Measurements from ENCODE around the gene DLGAP1. TPM values are rescaled to one million over a fixed set of nuclear protein-coding genes. Genes with fewer than 3 reads are reported as not detected.

The DLGAP1 gene
- total and polyA plus RNA-seq, 2 of the 13 experiments (the other 11 are each of a cell fraction or from before 2014, with no cell fraction given) = 0.01 TPM; not detected in 1

DNA sequence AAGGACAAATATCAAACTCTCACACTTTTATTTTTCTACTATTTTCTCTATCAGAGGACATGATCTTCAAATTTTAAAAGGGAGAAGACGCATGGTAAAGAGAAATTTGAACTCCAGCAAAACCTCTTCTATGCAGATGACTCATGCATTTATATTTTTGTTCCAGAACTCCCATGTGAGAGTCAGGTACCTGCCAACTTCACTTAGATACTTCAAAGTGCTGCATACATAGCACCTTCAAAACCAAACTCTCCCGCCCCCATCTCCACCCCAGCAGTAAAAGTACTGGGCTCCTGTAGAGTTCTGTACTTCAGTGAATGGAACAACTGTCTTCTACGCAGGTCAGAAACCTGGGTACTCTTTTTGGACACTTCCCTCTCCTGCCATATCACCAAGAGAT, 606.8 kb downstream of the DLGAP1 start:
- Histone ChIP-seq H3K27me3 (ENCODE audit: control insufficient read depth in 1 of 2, insufficient read depth in 2 of 2, low read length in 2 of 2) (0 out of 5 replicates have a peak, but pooled peaks cover 0 to 3% of the 10 kb centered on the region in 2 experiments), H3K9me3 (ENCODE audit: low read length) (no peaks in the 10 kb centered on the region), H4K20me1 (ENCODE audit: insufficient read depth, low read length) (no peaks in the 10 kb centered on the region), H3K9ac (ENCODE audit: insufficient read depth, low read depth, low read length) (no peak overlapping the region), H3K4me2 (ENCODE audit: low read depth, low read length) (no peak overlapping the region), H3K36me3 (replicated peaks in 1 of 2; ENCODE audit: control insufficient read depth in 1 of 2, insufficient read depth in 2 of 2, low read length in 2 of 2) (no peaks in the 10 kb centered on the region), H3K4me3 (replicated peaks in 1 of 3; ENCODE audit: insufficient read depth in 1 of 3, low read depth in 2 of 3, low read length in 3 of 3) (no peak overlapping the region), H3K4me1 (ENCODE audit: insufficient read depth, low read length) (no peaks in the 10 kb centered on the region), H2AFZ (ENCODE audit: low read length) (no peak overlapping the region), H3K79me2 (ENCODE audit: insufficient read depth, low read length) (no peaks in the 10 kb centered on the region), H3K27ac (ENCODE audit: extremely low read length, insufficient read depth, low read length) (no peak overlapping the region)
- WGBS (ENCODE audit: low lambda C conversion rate) = 21% methylated on average over 3 of the region's 3 CpGs
- intact Hi-C loops (cut with micrococcal nuclease; ENCODE audit: unreplicated experiment) = no loop called here
- TF ChIP-seq, protein P1, sequence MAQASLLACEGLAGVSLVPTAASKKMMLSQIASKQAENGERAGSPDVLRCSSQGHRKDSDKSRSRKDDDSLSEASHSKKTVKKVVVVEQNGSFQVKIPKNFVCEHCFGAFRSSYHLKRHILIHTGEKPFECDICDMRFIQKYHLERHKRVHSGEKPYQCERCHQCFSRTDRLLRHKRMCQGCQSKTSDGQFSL (CRISPR knock-in tag; IDR thresholded peaks at IDR 0.05) = no peak
- no peak for TF ChIP-seq ZNF562 (CRISPR knock-in tag; IDR thresholded peaks at IDR 0.05; ENCODE audit: borderline replicate concordance)
- TF ChIP-seq ZNF652 (CRISPR knock-in tag; IDR thresholded peaks at IDR 0.05; ENCODE audit: borderline replicate concordance, low read depth) = no peak
- no peak for TF ChIP-seq ZNF414 (CRISPR knock-in tag; IDR thresholded peaks at IDR 0.05)
- ATAC-seq (no peak), DNase-seq (ENCODE audit: low spot score) (no peak), FAIRE-seq (no peak)
- ChIA-PET POLR2A (no interaction called here), CTCF (ENCODE audit: low intra/inter-chr PET ratio, low total read pairs) (no interaction called here)
- BruUV-seq (replicated peaks) = no TSS peak
- in situ Hi-C loops (cut with HindIII; ENCODE audit: extremely low pct_ligation_motif_present, low pct_unique_long_range_greater_than_20kb) = no loop called here

GRCh38 chr18:3845161-3845560, 609.9 kb downstream of the DLGAP1 start:
- in situ Hi-C loops (cut with HindIII; ENCODE audit: extremely low pct_ligation_motif_present, low pct_unique_long_range_greater_than_20kb) = no loop called here
- H3K27ac ChIP-seq (ENCODE audit: extremely low read length, insufficient read depth, low read length) = no peak overlapping the region
- H3K27me3 ChIP-seq (ENCODE audit: control insufficient read depth in 1 of 2, insufficient read depth in 2 of 2, low read length in 2 of 2) = 0 out of 5 replicates have a peak, but pooled peaks cover 0 to 3% of the 10 kb centered on the region in 2 experiments
- H3K79me2 ChIP-seq (ENCODE audit: insufficient read depth, low read length) = no peaks in the 10 kb centered on the region
- intact Hi-C loops (cut with micrococcal nuclease; ENCODE audit: unreplicated experiment) = no loop called here
- no peak overlapping the region for H3K4me3 ChIP-seq (replicated peaks in 1 of 3; ENCODE audit: insufficient read depth in 1 of 3, low read depth in 2 of 3, low read length in 3 of 3)
- H3K9ac ChIP-seq (ENCODE audit: insufficient read depth, low read depth, low read length) = no peak overlapping the region
- no peaks in the 10 kb centered on the region for H3K4me1 ChIP-seq (ENCODE audit: insufficient read depth, low read length)
- H4K20me1 ChIP-seq (ENCODE audit: insufficient read depth, low read length) = no peaks in the 10 kb centered on the region
- no peak overlapping the region for H3K4me2 ChIP-seq (ENCODE audit: low read depth, low read length)
- no peaks in the 10 kb centered on the region for H3K9me3 ChIP-seq (ENCODE audit: low read length)
- FAIRE-seq = no peak
- no peaks in the 10 kb centered on the region for H3K36me3 ChIP-seq (replicated peaks in 1 of 2; ENCODE audit: control insufficient read depth in 1 of 2, insufficient read depth in 2 of 2, low read length in 2 of 2)
- ChIA-PET POLR2A (no interaction called here), CTCF (ENCODE audit: low intra/inter-chr PET ratio, low total read pairs) (no interaction called here)
- BruUV-seq (replicated peaks) = no TSS peak
- DNase-seq (ENCODE audit: low spot score) = no peak
- WGBS (ENCODE audit: low lambda C conversion rate) = 0% methylated on average over 2 of the region's 2 CpGs
- H2AFZ ChIP-seq (ENCODE audit: low read length) = no peak overlapping the region
- ATAC-seq = no peak
- TF ChIP-seq SIN3A (IDR thresholded peaks at IDR 0.05; ENCODE audit: borderline replicate concordance, low read depth, low read length) = no peak
- TF ChIP-seq, protein P2, sequence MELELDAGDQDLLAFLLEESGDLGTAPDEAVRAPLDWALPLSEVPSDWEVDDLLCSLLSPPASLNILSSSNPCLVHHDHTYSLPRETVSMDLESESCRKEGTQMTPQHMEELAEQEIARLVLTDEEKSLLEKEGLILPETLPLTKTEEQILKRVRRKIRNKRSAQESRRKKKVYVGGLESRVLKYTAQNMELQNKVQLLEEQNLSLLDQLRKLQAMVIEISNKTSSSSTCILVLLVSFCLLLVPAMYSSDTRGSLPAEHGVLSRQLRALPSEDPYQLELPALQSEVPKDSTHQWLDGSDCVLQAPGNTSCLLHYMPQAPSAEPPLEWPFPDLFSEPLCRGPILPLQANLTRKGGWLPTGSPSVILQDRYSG (CRISPR knock-in tag; IDR thresholded peaks at IDR 0.05) = no peak
- TF ChIP-seq, protein P3, sequence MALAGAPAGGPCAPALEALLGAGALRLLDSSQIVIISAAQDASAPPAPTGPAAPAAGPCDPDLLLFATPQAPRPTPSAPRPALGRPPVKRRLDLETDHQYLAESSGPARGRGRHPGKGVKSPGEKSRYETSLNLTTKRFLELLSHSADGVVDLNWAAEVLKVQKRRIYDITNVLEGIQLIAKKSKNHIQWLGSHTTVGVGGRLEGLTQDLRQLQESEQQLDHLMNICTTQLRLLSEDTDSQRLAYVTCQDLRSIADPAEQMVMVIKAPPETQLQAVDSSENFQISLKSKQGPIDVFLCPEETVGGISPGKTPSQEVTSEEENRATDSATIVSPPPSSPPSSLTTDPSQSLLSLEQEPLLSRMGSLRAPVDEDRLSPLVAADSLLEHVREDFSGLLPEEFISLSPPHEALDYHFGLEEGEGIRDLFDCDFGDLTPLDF (CRISPR knock-in tag; IDR thresholded peaks at IDR 0.05) = no peak
- TF ChIP-seq PRDM15 (CRISPR knock-in tag; IDR thresholded peaks at IDR 0.05) = no peak
- no peak for TF ChIP-seq ZNF543 (CRISPR knock-in tag; IDR thresholded peaks at IDR 0.05)

All from HepG2 (cell line).